ENCODE measurements around the gene KRT81.
"Not testable (repeated sequence)": the region's sequence is repeated elsewhere in the genome, so short reads cannot be mapped to it uniquely, and the experiment has no call there.

The KRT81 gene

DNA sequence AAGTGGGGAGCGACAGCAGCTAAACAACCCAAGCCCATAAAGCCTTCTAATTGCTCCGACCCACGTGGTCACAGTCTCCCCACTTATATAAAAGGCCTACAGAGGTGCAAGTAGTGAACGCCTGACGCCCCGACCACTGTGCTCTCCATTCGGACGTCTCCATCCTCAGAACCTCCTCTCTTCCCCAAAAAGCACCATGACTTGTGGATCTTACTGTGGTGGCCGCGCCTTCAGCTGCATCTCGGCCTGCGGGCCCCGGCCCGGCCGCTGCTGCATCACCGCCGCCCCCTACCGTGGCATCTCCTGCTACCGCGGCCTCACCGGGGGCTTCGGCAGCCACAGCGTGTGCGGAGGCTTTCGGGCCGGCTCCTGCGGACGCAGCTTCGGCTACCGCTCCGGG, 10.4 kb upstream of the KRT81 start:
- not testable (repeated sequence) for H3K36me3 ChIP-seq (ENCODE audit: control insufficient read depth in 1 of 2, insufficient read depth in 2 of 2, low read depth in 1 of 2, low read length in 2 of 2); H3K14ac ChIP-seq (ENCODE audit: low read length in 2 of 2); H2BK120ac ChIP-seq (ENCODE audit: low read depth, low read length); H2AFZ ChIP-seq (ENCODE audit: low read depth, low read length); H3K4me3 ChIP-seq (ENCODE audit: insufficient read depth in 1 of 2, low read depth in 1 of 2, low read length in 2 of 2); H2BK15ac ChIP-seq (ENCODE audit: low read depth, poor library complexity, severe bottlenecking); H3K79me1 ChIP-seq (replicated peaks; ENCODE audit: low read length, poor library complexity, severe bottlenecking); H4K8ac ChIP-seq (ENCODE audit: low read length); H3K9ac ChIP-seq (ENCODE audit: low read length); H3K23ac ChIP-seq (ENCODE audit: low read length in 2 of 2); H2BK12ac ChIP-seq (ENCODE audit: low read length in 2 of 2); H3K18ac ChIP-seq (ENCODE audit: low read depth in 1 of 2, low read length in 2 of 2); H3K4me1 ChIP-seq (ENCODE audit: control insufficient read depth, insufficient read depth, low read depth, low read length); DNase-seq; H4K91ac ChIP-seq (ENCODE audit: low read length); H3K4me2 ChIP-seq (ENCODE audit: low read length, poor library complexity, severe bottlenecking); H3K4ac ChIP-seq (ENCODE audit: low read depth in 1 of 2, low read length in 2 of 2); H2BK5ac ChIP-seq (ENCODE audit: low read depth, low read length, poor library complexity, severe bottlenecking); H2AK5ac ChIP-seq (ENCODE audit: low read length, severe bottlenecking); H3K9me3 ChIP-seq (ENCODE audit: control insufficient read depth, low read length); H3K27ac ChIP-seq (ENCODE audit: low read length, poor library complexity, severe bottlenecking)
- H3K27me3 ChIP-seq (ENCODE audit: control insufficient read depth in 1 of 2, insufficient read depth in 1 of 2, low read length in 2 of 2): peaks cover 47 to 63% of the 10 kb centered on the region in 2 experiments
- 84% methylated on average over 8 of the region's 31 CpGs for WGBS

DNA sequence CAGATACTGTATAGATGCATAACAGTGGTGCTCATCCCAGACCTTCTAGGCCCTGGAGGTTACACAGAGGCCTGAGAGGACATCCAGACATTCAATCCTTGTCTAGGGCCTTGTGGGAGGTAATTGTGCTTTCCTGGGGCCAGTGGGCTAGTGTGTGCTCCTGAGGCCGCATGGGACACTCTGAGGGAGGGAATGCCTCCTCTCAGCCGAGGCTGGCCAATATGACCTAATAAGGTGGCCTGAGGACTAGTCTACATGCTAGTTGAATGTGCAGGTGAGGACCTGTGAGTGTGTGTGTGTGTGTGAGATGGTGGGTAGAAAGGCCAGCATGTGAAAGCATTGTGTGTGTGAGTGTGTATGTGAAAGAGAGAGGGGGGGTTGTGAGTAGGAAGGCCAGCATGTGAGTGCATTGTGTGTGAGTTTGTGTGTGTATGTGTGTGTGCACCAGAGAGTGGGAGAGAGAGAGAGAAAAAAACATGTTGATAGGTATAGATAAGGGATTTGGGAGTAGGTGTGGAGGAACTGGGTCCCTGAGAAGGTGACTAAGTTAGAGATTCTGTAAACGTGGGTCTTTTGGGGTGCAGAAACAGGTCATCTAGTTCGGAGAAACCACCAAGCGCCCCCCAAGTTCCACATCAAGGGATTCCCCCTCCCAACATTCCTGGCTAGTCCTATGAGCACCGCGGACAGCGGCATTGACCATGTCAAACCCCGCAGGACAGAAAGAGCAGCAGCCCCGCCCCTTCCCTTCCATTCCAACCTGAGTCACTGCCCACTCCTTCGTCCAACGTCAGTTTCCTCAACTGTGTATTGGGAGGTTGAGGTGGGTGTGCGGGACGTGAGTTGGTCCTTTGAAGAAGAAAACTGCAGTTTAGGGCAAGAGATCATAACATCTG, 9.7 kb upstream of the KRT81 start:
- no peaks in the 10 kb centered on the region for H3K4me1 ChIP-seq (ENCODE audit: control insufficient read depth, insufficient read depth, low read depth, low read length)
- no peak overlapping the region for H3K18ac ChIP-seq (ENCODE audit: low read depth in 1 of 2, low read length in 2 of 2)
- no peak overlapping the region for H3K14ac ChIP-seq (ENCODE audit: low read length in 2 of 2)
- no peaks in the 10 kb centered on the region for H3K79me1 ChIP-seq (replicated peaks; ENCODE audit: low read length, poor library complexity, severe bottlenecking)
- H2BK5ac ChIP-seq (ENCODE audit: low read depth, low read length, poor library complexity, severe bottlenecking): no peak overlapping the region
- no peak overlapping the region for H2BK15ac ChIP-seq (ENCODE audit: low read depth, poor library complexity, severe bottlenecking)
- no peak overlapping the region for H2AFZ ChIP-seq (ENCODE audit: low read depth, low read length)
- no peak overlapping the region for H2AK5ac ChIP-seq (ENCODE audit: low read length, severe bottlenecking)
- H3K27ac ChIP-seq (ENCODE audit: low read length, poor library complexity, severe bottlenecking): no peak overlapping the region
- peak overlapping the region; percentile 14 for H4K91ac ChIP-seq (ENCODE audit: low read length)
- peaks cover 47 to 58% of the 10 kb centered on the region in 2 experiments for H3K27me3 ChIP-seq (ENCODE audit: control insufficient read depth in 1 of 2, insufficient read depth in 1 of 2, low read length in 2 of 2)
- H3K4me2 ChIP-seq (ENCODE audit: low read length, poor library complexity, severe bottlenecking): no peak overlapping the region
- no peak overlapping the region for H3K4ac ChIP-seq (ENCODE audit: low read depth in 1 of 2, low read length in 2 of 2)
- no peak overlapping the region for H3K23ac ChIP-seq (ENCODE audit: low read length in 2 of 2)
- no peak overlapping the region for H3K4me3 ChIP-seq (ENCODE audit: insufficient read depth in 1 of 2, low read depth in 1 of 2, low read length in 2 of 2)
- no peaks in the 10 kb centered on the region for H3K9me3 ChIP-seq (ENCODE audit: control insufficient read depth, low read length)
- no peak overlapping the region for H2BK120ac ChIP-seq (ENCODE audit: low read depth, low read length)
- no peak overlapping the region for H4K8ac ChIP-seq (ENCODE audit: low read length)
- H3K9ac ChIP-seq (ENCODE audit: low read length): no peak overlapping the region
- DNase-seq: peak; percentile 11
- no peak overlapping the region for H2BK12ac ChIP-seq (ENCODE audit: low read length in 2 of 2)
- no peaks in the 10 kb centered on the region for H3K36me3 ChIP-seq (ENCODE audit: control insufficient read depth in 1 of 2, insufficient read depth in 2 of 2, low read depth in 1 of 2, low read length in 2 of 2)
- 44% methylated on average over 9 of the region's 14 CpGs for WGBS

DNA sequence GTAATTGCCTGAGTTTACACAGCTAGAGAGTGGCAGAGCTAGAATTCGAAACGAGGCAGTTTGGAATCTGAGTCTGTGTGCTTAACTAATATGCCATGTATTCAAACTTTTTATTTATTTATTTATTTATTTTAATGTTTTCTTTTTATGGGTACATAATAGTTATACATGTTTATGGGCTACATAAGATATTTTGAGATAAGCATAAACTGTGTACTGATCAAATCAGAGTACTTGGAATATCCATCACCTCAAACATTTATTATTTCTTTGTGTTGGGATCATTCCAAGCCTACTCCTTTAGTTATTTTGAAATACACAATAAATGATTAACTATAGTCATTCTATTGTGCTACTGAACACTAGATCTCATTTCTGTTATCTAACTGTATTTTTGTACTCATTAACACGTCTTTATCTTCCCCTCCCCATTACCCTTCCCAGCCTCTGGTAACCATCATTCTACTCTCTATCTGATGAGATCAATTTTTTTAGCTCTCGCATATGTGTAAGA, 7.4 kb upstream of the KRT81 start:
- H2AK5ac ChIP-seq (ENCODE audit: low read length, severe bottlenecking): no peak overlapping the region
- H3K4ac ChIP-seq (ENCODE audit: low read depth in 1 of 2, low read length in 2 of 2): no peak overlapping the region
- H2BK5ac ChIP-seq (ENCODE audit: low read depth, low read length, poor library complexity, severe bottlenecking): no peak overlapping the region
- H3K9ac ChIP-seq (ENCODE audit: low read length): no peak overlapping the region
- no peak overlapping the region for H2BK12ac ChIP-seq (ENCODE audit: low read length in 2 of 2)
- no peaks in the 10 kb centered on the region for H3K9me3 ChIP-seq (ENCODE audit: control insufficient read depth, low read length)
- no peak for DNase-seq
- no peak overlapping the region for H4K91ac ChIP-seq (ENCODE audit: low read length)
- H4K8ac ChIP-seq (ENCODE audit: low read length): no peak overlapping the region
- WGBS: 62% methylated on average over 2 of the region's 4 CpGs
- H3K4me1 ChIP-seq (ENCODE audit: control insufficient read depth, insufficient read depth, low read depth, low read length): no peaks in the 10 kb centered on the region
- no peaks in the 10 kb centered on the region for H3K79me1 ChIP-seq (replicated peaks; ENCODE audit: low read length, poor library complexity, severe bottlenecking)
- no peak overlapping the region for H3K23ac ChIP-seq (ENCODE audit: low read length in 2 of 2)
- no peak overlapping the region for H3K14ac ChIP-seq (ENCODE audit: low read length in 2 of 2)
- peaks cover 49 to 51% of the 10 kb centered on the region in 2 experiments for H3K27me3 ChIP-seq (ENCODE audit: control insufficient read depth in 1 of 2, insufficient read depth in 1 of 2, low read length in 2 of 2)
- H3K36me3 ChIP-seq (ENCODE audit: control insufficient read depth in 1 of 2, insufficient read depth in 2 of 2, low read depth in 1 of 2, low read length in 2 of 2): no peaks in the 10 kb centered on the region
- H3K4me3 ChIP-seq (ENCODE audit: insufficient read depth in 1 of 2, low read depth in 1 of 2, low read length in 2 of 2): no peak overlapping the region
- H3K27ac ChIP-seq (ENCODE audit: low read length, poor library complexity, severe bottlenecking): no peak overlapping the region
- no peak overlapping the region for H3K18ac ChIP-seq (ENCODE audit: low read depth in 1 of 2, low read length in 2 of 2)
- no peak overlapping the region for H2BK15ac ChIP-seq (ENCODE audit: low read depth, poor library complexity, severe bottlenecking)
- H2BK120ac ChIP-seq (ENCODE audit: low read depth, low read length): no peak overlapping the region
- H3K4me2 ChIP-seq (ENCODE audit: low read length, poor library complexity, severe bottlenecking): no peak overlapping the region
- no peak overlapping the region for H2AFZ ChIP-seq (ENCODE audit: low read depth, low read length)

DNA sequence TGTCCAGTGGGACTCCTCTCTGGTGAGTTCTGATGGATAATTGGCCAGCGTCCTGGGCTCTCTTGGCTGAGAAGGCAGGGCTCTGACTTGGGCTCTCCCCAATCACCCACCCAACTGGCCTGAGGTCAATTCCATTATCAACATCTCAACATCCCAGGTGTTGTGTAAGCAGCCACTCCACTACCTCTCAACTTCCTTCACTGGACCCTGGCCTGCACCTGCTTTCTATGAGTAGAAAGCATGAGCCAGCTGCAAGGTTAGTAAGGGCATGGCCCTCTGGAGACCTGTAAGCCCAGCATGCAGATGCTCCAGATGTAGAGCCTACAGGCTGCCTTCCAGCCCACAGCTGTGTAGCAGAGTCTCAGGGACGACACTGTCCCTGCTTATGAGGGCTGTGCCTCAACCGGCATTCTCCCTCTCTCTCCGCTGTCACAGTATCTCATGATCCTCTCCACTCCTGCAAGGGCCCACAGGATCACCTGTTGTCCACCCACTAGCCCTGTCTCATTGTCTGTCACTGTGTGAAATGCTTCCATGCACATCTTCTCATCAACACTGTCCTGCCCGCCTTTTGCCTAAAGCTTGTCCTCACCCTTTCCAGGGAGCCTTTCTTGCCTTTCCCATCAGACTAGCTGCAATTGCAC, 5.4 kb upstream of the KRT81 start:
- Histone ChIP-seq H2BK120ac (ENCODE audit: low read depth, low read length) (no peak overlapping the region), H2BK15ac (ENCODE audit: low read depth, poor library complexity, severe bottlenecking) (no peak overlapping the region), H3K18ac (ENCODE audit: low read depth in 1 of 2, low read length in 2 of 2) (no peak overlapping the region), H3K4me2 (ENCODE audit: low read length, poor library complexity, severe bottlenecking) (no peak overlapping the region), H2AK5ac (ENCODE audit: low read length, severe bottlenecking) (no peak overlapping the region), H3K4ac (ENCODE audit: low read depth in 1 of 2, low read length in 2 of 2) (no peak overlapping the region), H3K4me3 (ENCODE audit: insufficient read depth in 1 of 2, low read depth in 1 of 2, low read length in 2 of 2) (no peak overlapping the region), H3K36me3 (ENCODE audit: control insufficient read depth in 1 of 2, insufficient read depth in 2 of 2, low read depth in 1 of 2, low read length in 2 of 2) (no peaks in the 10 kb centered on the region), H3K9ac (ENCODE audit: low read length) (no peak overlapping the region), H3K27ac (ENCODE audit: low read length, poor library complexity, severe bottlenecking) (no peak overlapping the region), H3K27me3 (ENCODE audit: control insufficient read depth in 1 of 2, insufficient read depth in 1 of 2, low read length in 2 of 2) (peaks cover 58 to 59% of the 10 kb centered on the region in 2 experiments), H3K9me3 (ENCODE audit: control insufficient read depth, low read length) (no peaks in the 10 kb centered on the region), H4K8ac (ENCODE audit: low read length) (no peak overlapping the region), H4K91ac (ENCODE audit: low read length) (no peak overlapping the region), H3K23ac (ENCODE audit: low read length in 2 of 2) (no peak overlapping the region), H2BK5ac (ENCODE audit: low read depth, low read length, poor library complexity, severe bottlenecking) (no peak overlapping the region), H3K14ac (ENCODE audit: low read length in 2 of 2) (no peak overlapping the region), H2AFZ (ENCODE audit: low read depth, low read length) (no peak overlapping the region), H3K4me1 (ENCODE audit: control insufficient read depth, insufficient read depth, low read depth, low read length) (no peaks in the 10 kb centered on the region), H3K79me1 (replicated peaks; ENCODE audit: low read length, poor library complexity, severe bottlenecking) (no peaks in the 10 kb centered on the region), H2BK12ac (ENCODE audit: low read length in 2 of 2) (no peak overlapping the region)
- DNase-seq: no peak
- 85% methylated on average over 5 of the region's 5 CpGs for WGBS
